GM20000 (cell line): ENCODE data around the gene EPB41.
"Not testable (repeated sequence)": the region's sequence is repeated elsewhere in the genome, so short reads cannot be mapped to it uniquely, and the experiment has no call there.

Experiments used
- DNase-seq: peaks from one replicate; pipeline ENCODE4 v3.0.0; 2012; ENCODE audit warnings: low spot score
- CTCF ChIP-seq: IDR thresholded peaks from 2 replicates; pipeline ENCODE4 v1.5.1; 2012; ENCODE audit warnings: mild to moderate bottlenecking, control low read depth; ENCODE audit errors: extremely low read depth, missing control alignments

EPB41 gene

GRCh38 chr1:29128739-29129138 is 214.4 kb downstream of the EPB41 start:
- TF ChIP-seq CTCF, result no peak
- no peak for DNase-seq

- no peak for TF ChIP-seq CTCF
- no peak for DNase-seq
Observed at GRCh38 chr1:29129916-29130315, 215.5 kb downstream of the EPB41 start.

- not testable (repeated sequence) for DNase-seq
Observed at GRCh38 chr1:29131056-29131455, 216.7 kb downstream of the EPB41 start.

- peak; percentile 49 for DNase-seq
- no peak for TF ChIP-seq CTCF
Observed at GRCh38 chr1:29133861-29134694, 219.7 kb downstream of the EPB41 start.

GRCh38 chr1:29134695-29135028 is 220.3 kb downstream of the EPB41 start:
- TF ChIP-seq CTCF, result no peak
- DNase-seq, result no peak

- no peak for TF ChIP-seq CTCF
- DNase-seq, result no peak
Observed at GRCh38 chr1:29136391-29136915, 222.1 kb downstream of the EPB41 start.

GRCh38 chr1:29142714-29143113 is 228.3 kb downstream of the EPB41 start:
- no peak for TF ChIP-seq CTCF
- no peak for DNase-seq

- TF ChIP-seq CTCF, result no peak
- no peak for DNase-seq
Observed at GRCh38 chr1:29144178-29144577, 229.8 kb downstream of the EPB41 start.
